Measurements from ENCODE around the gene MRPL27. TPM values are rescaled to one million over a fixed set of nuclear protein-coding genes. Genes with fewer than 3 reads are reported as not detected.
"Not testable (repeated sequence)": the region's sequence is repeated elsewhere in the genome, so short reads cannot be mapped to it uniquely, and the experiment has no call there.

Gene MRPL27
- total RNA-seq, 2 experiments from 2014 or later: 55.1 to 58.2 TPM

- not testable (repeated sequence) for H3K27ac Mint-ChIP-seq; H3K27me3 Mint-ChIP-seq (ENCODE audit: low read depth); H3K36me3 Mint-ChIP-seq (ENCODE audit: low read depth); H3K4me3 Mint-ChIP-seq; H3K9me3 Mint-ChIP-seq
- H3K4me1 Mint-ChIP-seq (ENCODE audit: low read depth): peaks cover 12% of the 10 kb centered on the region
- CTCF ChIA-PET: interaction anchor here (0.6 to 1.5 kb wide), 8 partner anchors 13 to 133 kb away, joined by 3 to 11 read pairs (median 4); partner anchors contain the start of genes ACSF2, TMEM92 and XYLT2
- intact Hi-C loops (cut with micrococcal nuclease): loop anchor here (1.0 kb wide), 2 partner anchors 60 to 133 kb away; no protein-coding TSS in a partner anchor
- DNase-seq: peak; percentile 66
Measured at GRCh38 chr17:50333291-50334057, 39.5 kb downstream of the MRPL27 start.

- no peak for DNase-seq
- no peak overlapping the region for H3K27ac Mint-ChIP-seq
- CTCF ChIA-PET: interaction anchor here (1.0 to 1.7 kb wide), 4 partner anchors 14 to 58 kb away, joined by 3 to 11 read pairs (median 6); partner anchors contain the start of genes TMEM92 and XYLT2
Measured at GRCh38 chr17:50332196-50332595, 40.8 kb downstream of the MRPL27 start.

GRCh38 chr17:50331085-50331791 is 41.7 kb downstream of the MRPL27 start:
- intact Hi-C loops (cut with micrococcal nuclease): no loop called here
- Mint-ChIP-seq H3K27ac (no peak overlapping the region), H3K27me3 (ENCODE audit: low read depth) (no peaks in the 10 kb centered on the region), H3K4me3 (no peak overlapping the region), H3K9me3 (no peaks in the 10 kb centered on the region), H3K36me3 (ENCODE audit: low read depth) (no peaks in the 10 kb centered on the region), H3K4me1 (ENCODE audit: low read depth) (peaks cover 14% of the 10 kb centered on the region)
- CTCF ChIA-PET: interaction anchor here (1.3 to 1.7 kb wide), 2 partner anchors 30 to 60 kb away, joined by 3 to 11 read pairs; no protein-coding TSS in a partner anchor
- no peak for DNase-seq

More at GRCh38 chr17:50332196-50332595, 40.8 kb downstream of the MRPL27 start:
- Mint-ChIP-seq H3K9me3 (no peaks in the 10 kb centered on the region), H3K27me3 (ENCODE audit: low read depth) (no peaks in the 10 kb centered on the region), H3K4me1 (ENCODE audit: low read depth) (peaks cover 12% of the 10 kb centered on the region), H3K36me3 (ENCODE audit: low read depth) (no peaks in the 10 kb centered on the region), H3K4me3 (no peak overlapping the region)
- intact Hi-C loops (cut with micrococcal nuclease): no loop called here

- Mint-ChIP-seq H3K9me3 (no peaks in the 10 kb centered on the region), H3K4me3 (no peak overlapping the region), H3K4me1 (ENCODE audit: low read depth) (peaks cover 14% of the 10 kb centered on the region), H3K27me3 (ENCODE audit: low read depth) (no peaks in the 10 kb centered on the region), H3K27ac (no peak overlapping the region), H3K36me3 (ENCODE audit: low read depth) (no peaks in the 10 kb centered on the region)
- intact Hi-C loops (cut with micrococcal nuclease): no loop called here
- CTCF ChIA-PET: interaction anchor here (1.0 to 1.7 kb wide), 4 partner anchors 17 to 59 kb away, joined by 3 to 11 read pairs (median 4); partner anchors contain the start of gene TMEM92
- DNase-seq: no peak
Measured at GRCh38 chr17:50330151-50330775, 42.7 kb downstream of the MRPL27 start.

GRCh38 chr17:50329716-50330115 is 43.3 kb downstream of the MRPL27 start:
- DNase-seq: no peak
- CTCF ChIA-PET: interaction anchor here (0.8 to 1.0 kb wide), 3 partner anchors 18 to 55 kb away, joined by 3 to 4 read pairs (median 3); partner anchors contain the start of gene TMEM92
- Mint-ChIP-seq H3K27me3 (ENCODE audit: low read depth) (no peaks in the 10 kb centered on the region), H3K9me3 (no peaks in the 10 kb centered on the region), H3K36me3 (ENCODE audit: low read depth) (no peaks in the 10 kb centered on the region), H3K4me3 (no peak overlapping the region), H3K27ac (no peak overlapping the region), H3K4me1 (ENCODE audit: low read depth) (peaks cover 14% of the 10 kb centered on the region)
- intact Hi-C loops (cut with micrococcal nuclease): no loop called here

- no peak overlapping the region for H3K27ac Mint-ChIP-seq
- DNase-seq: no peak
- intact Hi-C loops (cut with micrococcal nuclease): no loop called here
- no peaks in the 10 kb centered on the region for H3K27me3 Mint-ChIP-seq (ENCODE audit: low read depth)
- no peak overlapping the region for H3K4me3 Mint-ChIP-seq
- no peaks in the 10 kb centered on the region for H3K9me3 Mint-ChIP-seq
- H3K4me1 Mint-ChIP-seq (ENCODE audit: low read depth): peaks cover 7% of the 10 kb centered on the region
- CTCF ChIA-PET: interaction anchor here (0.8 kb wide), 1 partner anchor 33 kb away, joined by 3 read pairs; no protein-coding TSS in a partner anchor
- H3K36me3 Mint-ChIP-seq (ENCODE audit: low read depth): no peaks in the 10 kb centered on the region
Measured at GRCh38 chr17:50328363-50329325, 44.3 kb downstream of the MRPL27 start.

- DNase-seq: no peak
- no peak overlapping the region for H3K27ac Mint-ChIP-seq
- CTCF ChIA-PET: no interaction called here
- H3K4me1 Mint-ChIP-seq (ENCODE audit: low read depth): peaks cover 2% of the 10 kb centered on the region
- no peaks in the 10 kb centered on the region for H3K9me3 Mint-ChIP-seq
- H3K4me3 Mint-ChIP-seq: no peak overlapping the region
- intact Hi-C loops (cut with micrococcal nuclease): no loop called here
- no peaks in the 10 kb centered on the region for H3K36me3 Mint-ChIP-seq (ENCODE audit: low read depth)
- no peaks in the 10 kb centered on the region for H3K27me3 Mint-ChIP-seq (ENCODE audit: low read depth)
Measured at GRCh38 chr17:50326831-50327364, 46.1 kb downstream of the MRPL27 start.

- CTCF ChIA-PET: no interaction called here
Measured at GRCh38 chr17:50325906-50326305, 47.1 kb downstream of the MRPL27 start.

GRCh38 chr17:50323060-50323459 is 49.9 kb downstream of the MRPL27 start:
- intact Hi-C loops (cut with micrococcal nuclease): no loop called here
- Mint-ChIP-seq H3K36me3 (ENCODE audit: low read depth) (no peaks in the 10 kb centered on the region), H3K27me3 (ENCODE audit: low read depth) (no peaks in the 10 kb centered on the region), H3K4me3 (no peak overlapping the region), H3K27ac (no peak overlapping the region), H3K4me1 (ENCODE audit: low read depth) (peaks cover 2% of the 10 kb centered on the region), H3K9me3 (no peaks in the 10 kb centered on the region)
- no peak for DNase-seq
- CTCF ChIA-PET: interaction anchor here (0.6 kb wide), 1 partner anchor 75 kb away, joined by 3 read pairs; no protein-coding TSS in a partner anchor

More at GRCh38 chr17:50325906-50326305, 47.1 kb downstream of the MRPL27 start:
- intact Hi-C loops (cut with micrococcal nuclease): no loop called here
- H3K9me3 Mint-ChIP-seq: no peaks in the 10 kb centered on the region
- no peak overlapping the region for H3K27ac Mint-ChIP-seq
- peaks cover 2% of the 10 kb centered on the region for H3K4me1 Mint-ChIP-seq (ENCODE audit: low read depth)
- H3K27me3 Mint-ChIP-seq (ENCODE audit: low read depth): no peaks in the 10 kb centered on the region
- no peak for DNase-seq
- H3K4me3 Mint-ChIP-seq: no peak overlapping the region
- H3K36me3 Mint-ChIP-seq (ENCODE audit: low read depth): no peaks in the 10 kb centered on the region

- H3K4me1 Mint-ChIP-seq (ENCODE audit: low read depth): peaks cover 2% of the 10 kb centered on the region
- H3K27ac Mint-ChIP-seq: no peak overlapping the region
- H3K27me3 Mint-ChIP-seq (ENCODE audit: low read depth): no peaks in the 10 kb centered on the region
- intact Hi-C loops (cut with micrococcal nuclease): no loop called here
- H3K9me3 Mint-ChIP-seq: no peaks in the 10 kb centered on the region
- no peak for DNase-seq
- H3K36me3 Mint-ChIP-seq (ENCODE audit: low read depth): no peaks in the 10 kb centered on the region
- CTCF ChIA-PET: no interaction called here
- no peak overlapping the region for H3K4me3 Mint-ChIP-seq
Measured at GRCh38 chr17:50322271-50322670, 50.7 kb downstream of the MRPL27 start.

GRCh38 chr17:50319306-50320004 is 53.5 kb downstream of the MRPL27 start:
- Mint-ChIP-seq H3K36me3 (ENCODE audit: low read depth) (no peaks in the 10 kb centered on the region), H3K27ac (no peak overlapping the region), H3K9me3 (no peaks in the 10 kb centered on the region), H3K4me1 (ENCODE audit: low read depth) (no peaks in the 10 kb centered on the region), H3K27me3 (ENCODE audit: low read depth) (no peaks in the 10 kb centered on the region), H3K4me3 (no peak overlapping the region)
- intact Hi-C loops (cut with micrococcal nuclease): no loop called here
- no peak for DNase-seq
- CTCF ChIA-PET: no interaction called here

All from activated naive CD4-positive, alpha-beta T cell treated with anti-CD3 and anti-CD28 coated beads for 36 hours (primary cell).